ENCODE measurements around the gene C2orf49. TPM values are rescaled to one million over a fixed set of nuclear protein-coding genes. Genes with fewer than 3 reads are reported as not detected.

Gene C2orf49
- polyA plus RNA-seq, 1 experiment, result 20.3 TPM

GRCh38 chr2:105329197-105329554 lies 8.2 kb upstream of the C2orf49 start:
- Histone ChIP-seq H3K27ac (ENCODE audit: low read depth, low read length) (no peak overlapping the region), H3K4me3 (ENCODE audit: low read depth, low read length) (peak overlapping the region; percentile 84), H3K9me3 (ENCODE audit: control insufficient read depth, insufficient read depth, low read length) (no peaks in the 10 kb centered on the region), H3K27me3 (ENCODE audit: control insufficient read depth, insufficient read depth, low read length) (no peaks in the 10 kb centered on the region)
- no peak for TF ChIP-seq CTCF (IDR thresholded peaks at IDR 0.05; ENCODE audit: low read depth, low read length)
- no peak for DNase-seq (ENCODE audit: low read depth, low spot score)
- ChIA-PET POLR2A (interaction anchor here (1.3 kb wide), 1 partner anchor 8 kb away, joined by 4 read pairs; the partner anchor contains the start of gene C2orf49), CTCF (interaction anchor here (3.5 kb wide), 1 partner anchor 16 kb away, joined by 13 read pairs; no protein-coding TSS in a partner anchor)

GRCh38 chr2:105329561-105330495 lies 7.5 kb upstream of the C2orf49 start, which contains the start of gene TGFBRAP1:
TGFBRAP1 (minus strand) TSS chr2:105329735; CDS start chr2:105308301, 21,434 bp downstream.
- DNase-seq (ENCODE audit: low read depth, low spot score), result no peak
- CTCF ChIA-PET, result interaction anchor here (1.0 to 3.5 kb wide), 3 partner anchors 15 to 216 kb away, joined by 3 to 13 read pairs (median 5); no protein-coding TSS in a partner anchor

GRCh38 chr2:105330681-105331375 lies 6.5 kb upstream of the C2orf49 start:
- POLR2A ChIA-PET, result no interaction called here
- no peaks in the 10 kb centered on the region for H3K9me3 ChIP-seq (ENCODE audit: control insufficient read depth, insufficient read depth, low read length)
- TF ChIP-seq CTCF (IDR thresholded peaks at IDR 0.05; ENCODE audit: low read depth, low read length), result no peak
- CTCF ChIA-PET, result interaction anchor here (1.0 to 3.5 kb wide), 3 partner anchors 14 to 217 kb away, joined by 3 to 13 read pairs (median 5); no protein-coding TSS in a partner anchor
- no peak for DNase-seq (ENCODE audit: low read depth, low spot score)
- H3K27ac ChIP-seq (ENCODE audit: low read depth, low read length), result no peak overlapping the region
- H3K27me3 ChIP-seq (ENCODE audit: control insufficient read depth, insufficient read depth, low read length), result no peaks in the 10 kb centered on the region
- H3K4me3 ChIP-seq (ENCODE audit: low read depth, low read length), result no peak overlapping the region

More at GRCh38 chr2:105329561-105330495, 7.5 kb upstream of the C2orf49 start, which contains the start of gene TGFBRAP1:
- H3K27me3 ChIP-seq (ENCODE audit: control insufficient read depth, insufficient read depth, low read length), result no peaks in the 10 kb centered on the region
- POLR2A ChIA-PET, result no interaction called here
- no peaks in the 10 kb centered on the region for H3K9me3 ChIP-seq (ENCODE audit: control insufficient read depth, insufficient read depth, low read length)
- peak within 1 kb of the TSS; percentile 84 for H3K4me3 ChIP-seq (ENCODE audit: low read depth, low read length)
- TF ChIP-seq CTCF (IDR thresholded peaks at IDR 0.05; ENCODE audit: low read depth, low read length), result no peak
- H3K27ac ChIP-seq (ENCODE audit: low read depth, low read length), result peak within 1 kb of the TSS; percentile 39

GRCh38 chr2:105334211-105334610 lies 3.1 kb upstream of the C2orf49 start:
- H3K9me3 ChIP-seq (ENCODE audit: control insufficient read depth, insufficient read depth, low read length), result no peaks in the 10 kb centered on the region
- no peak overlapping the region for H3K4me3 ChIP-seq (ENCODE audit: low read depth, low read length)
- TF ChIP-seq CTCF (IDR thresholded peaks at IDR 0.05; ENCODE audit: low read depth, low read length), result no peak
- DNase-seq (ENCODE audit: low read depth, low spot score), result no peak
- H3K27me3 ChIP-seq (ENCODE audit: control insufficient read depth, insufficient read depth, low read length), result no peaks in the 10 kb centered on the region
- ChIA-PET POLR2A (no interaction called here), CTCF (no interaction called here)
- no peak overlapping the region for H3K27ac ChIP-seq (ENCODE audit: low read depth, low read length)
